ENCODE data around the gene NMB.

- TF ChIP-seq POLR2A (IDR thresholded peaks at IDR 0.05): no peak
- no peak for TF ChIP-seq CTCF (IDR thresholded peaks at IDR 0.05)
These were observed 26.1 kb upstream of the NMB start for GRCh38 chr15:84684092-84684491.

Measured in thyroid gland (tissue), 4 donors.